DMS153 (cell line): ENCODE results near the gene SERTAD2.

Source experiments
- DNase-seq: peaks from one replicate; lab custom pipeline; 2025; lab: John Stamatoyannopoulos, UW

The SERTAD2 gene

DNA sequence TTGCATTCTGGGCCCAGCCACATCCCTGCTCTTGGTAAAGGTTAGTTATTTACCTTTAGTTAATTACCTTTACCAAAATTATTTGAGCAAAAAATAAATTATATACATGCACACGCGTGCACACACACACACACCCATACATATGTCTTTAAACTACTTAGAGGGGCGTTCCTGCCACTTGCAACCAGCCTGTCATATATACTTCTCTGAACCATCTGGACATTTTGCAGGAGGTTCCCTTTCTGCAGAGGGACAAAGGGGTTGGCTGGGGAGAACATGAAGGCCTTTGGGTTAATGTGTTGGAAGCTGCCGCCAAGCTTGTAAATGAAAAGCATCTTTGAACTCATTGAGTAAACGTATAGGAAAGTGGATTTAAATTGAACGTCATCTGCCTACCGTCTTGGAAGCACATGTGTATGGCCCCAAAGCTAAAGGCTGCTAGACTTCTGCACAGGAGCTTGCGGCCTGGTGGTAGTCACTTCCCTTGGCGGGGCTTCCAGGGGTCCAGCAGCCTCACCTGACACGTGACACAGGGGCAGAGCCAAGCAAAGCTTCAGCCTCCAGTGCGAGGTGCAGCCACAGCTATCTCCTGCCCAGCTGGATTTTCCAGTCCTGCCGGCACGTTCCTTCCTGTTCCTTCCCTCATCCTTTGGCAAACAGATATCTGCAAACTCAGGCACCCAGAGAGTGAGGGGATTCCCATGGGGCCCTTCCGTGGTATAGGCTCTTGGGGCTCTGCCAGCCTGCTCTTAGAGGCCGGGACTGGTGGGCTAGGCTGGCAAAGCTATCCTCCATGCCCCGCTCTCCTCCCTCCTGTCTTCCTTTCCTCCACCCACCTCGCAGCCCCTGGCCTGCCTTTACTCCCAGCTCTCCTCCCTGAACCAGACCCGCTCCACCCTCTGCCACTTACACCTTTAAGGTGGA, 46.1 kb downstream of the SERTAD2 start:
- peak; percentile 28 for DNase-seq

DNA sequence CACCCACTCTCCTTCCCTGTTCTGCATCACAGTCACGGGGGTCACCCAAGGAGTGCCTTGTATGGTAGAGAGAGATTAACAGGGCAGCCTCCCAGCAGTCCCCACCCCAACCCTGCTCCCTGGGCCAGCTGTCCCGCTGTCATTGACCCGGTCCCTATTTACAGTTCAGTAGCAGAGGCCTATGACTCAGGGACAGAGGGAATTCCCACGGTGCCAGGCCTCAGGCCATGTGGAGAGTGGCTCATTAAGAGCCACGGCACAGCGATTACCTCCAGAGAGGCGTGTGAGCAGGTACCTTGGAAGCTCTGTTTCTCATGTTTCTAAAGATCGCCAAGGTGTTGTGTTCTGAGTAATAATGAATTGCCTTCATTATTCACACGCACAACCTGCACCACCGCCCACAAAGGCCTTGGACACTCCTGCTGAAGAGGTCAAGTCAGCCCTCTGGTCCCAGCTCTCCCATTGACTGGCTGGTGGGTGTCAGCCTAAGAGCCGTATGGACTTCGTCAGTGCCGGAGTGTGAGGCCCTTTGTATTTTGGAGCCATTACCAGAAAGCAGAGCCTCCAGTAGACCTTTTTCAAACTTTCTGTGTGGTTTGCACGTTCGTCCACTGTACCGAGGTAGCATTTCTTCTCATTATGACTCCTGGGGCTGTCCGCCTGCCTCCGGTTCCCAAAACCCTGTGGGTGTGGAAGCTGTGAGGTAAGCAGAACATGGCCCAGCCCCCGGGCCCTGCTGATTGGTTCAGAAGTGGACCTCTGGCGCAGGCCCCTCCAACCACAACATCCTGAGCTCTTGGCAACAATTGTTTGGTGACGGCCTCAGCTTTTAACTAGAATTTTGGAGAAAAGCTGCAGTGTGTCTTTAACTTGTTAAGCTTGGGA, 47.0 kb downstream of the SERTAD2 start:
- peak; percentile 26 for DNase-seq

DNA sequence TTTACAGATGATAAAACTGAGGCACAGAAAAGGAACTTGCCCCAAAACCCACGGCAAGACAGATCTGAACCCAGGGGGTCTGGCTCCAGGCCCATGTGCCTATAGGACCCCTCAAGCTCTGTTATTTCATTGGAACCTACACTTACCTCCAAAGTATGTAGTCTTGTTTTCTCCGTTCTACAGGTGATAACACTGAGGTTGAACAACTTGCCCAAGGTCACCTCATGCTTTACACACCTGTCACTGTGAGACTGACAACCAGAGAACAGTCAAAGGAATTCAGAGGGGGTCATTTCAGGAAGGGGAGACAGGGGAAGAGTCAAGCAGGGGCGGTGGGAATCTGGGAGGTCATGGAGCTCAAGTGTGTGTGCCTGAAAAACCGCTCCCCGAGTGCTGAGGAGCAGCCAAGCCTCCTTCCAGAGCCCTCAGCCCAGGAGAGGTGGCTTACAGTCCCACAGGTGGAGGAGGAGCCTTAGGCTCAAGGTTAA, 47.7 kb downstream of the SERTAD2 start:
- no peak for DNase-seq

DNA sequence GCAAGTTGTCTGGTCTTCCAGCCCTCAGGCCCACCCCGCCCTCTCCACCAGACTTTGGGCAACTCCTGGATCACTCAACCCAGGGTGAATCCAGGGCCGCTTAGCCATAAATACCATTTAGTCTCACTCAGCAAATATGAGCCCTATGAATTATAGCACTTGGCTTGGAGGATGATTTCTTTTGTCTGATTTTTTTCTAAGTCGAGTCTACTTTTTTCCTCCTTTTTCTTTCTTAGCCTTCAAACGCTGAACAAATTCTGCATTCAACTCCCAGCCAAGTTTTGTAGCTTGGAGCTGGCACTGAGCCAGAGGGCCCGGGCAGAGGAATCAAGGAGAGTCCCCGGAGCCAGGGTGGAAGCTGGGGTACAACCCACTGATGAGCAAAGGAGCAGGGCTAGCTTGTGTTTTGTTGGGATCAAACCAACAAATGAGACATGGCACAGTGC, 48.7 kb downstream of the SERTAD2 start:
- DNase-seq, result no peak

DNA sequence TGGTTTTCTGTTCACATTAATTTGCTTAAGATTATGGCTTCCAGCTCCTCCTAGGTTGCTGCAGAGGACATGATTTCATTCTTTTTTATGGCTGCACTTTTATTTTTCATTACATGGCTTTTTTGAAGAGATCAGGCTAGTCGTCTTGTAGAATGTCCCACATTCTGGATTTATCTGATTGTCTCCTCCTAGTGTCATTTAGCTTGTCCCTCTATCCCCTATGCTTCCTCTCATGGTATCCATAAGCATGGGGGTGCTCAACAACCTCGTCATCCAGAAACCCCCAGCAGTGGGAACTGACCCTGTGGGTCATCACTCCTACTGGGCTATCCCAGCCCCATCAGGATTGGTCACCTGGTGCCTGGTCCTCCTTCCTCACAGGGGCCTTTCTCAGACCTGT, 49.6 kb downstream of the SERTAD2 start:
- no peak for DNase-seq

DNA sequence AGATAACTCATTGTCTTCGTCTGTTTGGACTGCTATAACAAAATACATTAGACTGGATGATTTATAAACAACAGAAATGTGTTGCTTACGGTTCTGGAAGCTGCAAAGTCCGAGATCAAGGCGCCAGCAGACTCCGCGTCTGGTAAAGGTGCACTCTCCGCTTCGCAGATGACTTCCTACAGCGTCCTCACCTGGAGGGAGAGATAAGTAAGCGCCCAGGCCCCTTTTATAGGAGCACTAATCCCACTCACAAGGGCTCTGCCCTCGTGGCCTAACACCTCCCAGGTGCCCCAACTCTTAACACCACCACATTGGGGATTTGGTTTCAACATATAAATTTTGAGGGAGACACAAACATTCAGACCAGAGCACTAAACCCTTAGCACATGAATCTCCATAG, 51.3 kb downstream of the SERTAD2 start:
- no peak for DNase-seq

DNA sequence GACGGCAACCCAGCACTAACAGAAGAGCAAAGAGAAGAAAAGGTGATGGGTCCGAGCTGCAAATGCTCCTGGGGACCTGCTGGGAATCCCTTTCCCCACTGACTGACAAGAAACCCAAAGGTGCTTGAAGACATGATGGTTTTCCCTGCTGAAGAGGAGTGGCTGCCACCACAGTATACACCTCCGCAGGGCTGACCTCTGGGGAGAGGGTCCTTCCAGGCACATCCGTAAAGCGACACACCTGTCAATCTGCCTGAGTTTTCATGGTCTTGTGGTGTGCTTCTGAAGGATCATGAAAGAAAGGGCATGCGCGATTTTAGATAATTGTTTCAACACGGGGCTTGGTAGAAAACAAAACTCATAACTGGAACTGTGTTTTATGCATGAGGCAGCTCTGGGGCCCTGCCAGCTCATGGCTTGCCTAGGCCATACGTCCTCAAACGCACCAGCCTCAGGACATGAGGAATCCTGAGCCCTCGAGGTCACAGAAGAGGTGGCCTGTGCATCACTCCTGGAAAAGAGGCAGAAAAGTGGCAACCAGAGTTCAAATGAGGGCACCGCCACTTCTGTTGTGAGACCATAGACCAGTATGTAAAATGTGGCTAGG, 51.8 kb downstream of the SERTAD2 start:
- DNase-seq, result no peak

DNA sequence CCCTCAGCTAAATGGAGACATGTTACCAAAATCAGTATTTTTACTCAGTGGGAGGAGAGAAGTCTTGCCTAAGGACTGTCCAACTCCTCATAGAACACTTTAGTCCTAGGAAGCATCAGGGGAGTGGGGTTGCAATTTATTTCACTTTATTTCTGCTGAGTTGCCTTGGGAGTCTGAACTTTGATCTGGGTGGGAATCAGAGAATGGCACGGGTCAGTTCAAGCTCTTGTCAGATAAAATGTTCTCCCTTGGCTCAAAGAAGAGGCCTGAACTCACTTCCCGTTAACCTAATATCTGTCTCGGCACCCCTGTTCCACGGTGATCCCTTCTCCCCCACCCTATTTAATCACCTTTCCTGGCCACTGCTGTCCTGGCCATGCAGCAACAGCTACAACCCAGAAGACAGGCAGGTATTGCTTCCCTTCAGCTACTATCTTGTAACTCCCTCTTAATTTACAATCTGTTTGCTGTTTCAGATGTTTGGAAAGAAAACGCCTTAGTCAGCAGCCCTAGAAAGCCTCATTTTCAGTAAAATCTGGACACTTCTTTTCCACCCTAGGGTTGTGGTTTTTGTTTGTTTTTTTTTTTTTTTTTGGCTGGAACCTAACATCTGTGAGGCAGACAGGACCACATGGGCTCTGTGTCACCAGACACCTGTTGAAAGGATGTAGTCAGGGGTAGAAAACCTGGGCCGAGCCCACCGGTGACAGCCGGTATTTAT, 52.5 kb downstream of the SERTAD2 start:
- DNase-seq, result no peak

DNA sequence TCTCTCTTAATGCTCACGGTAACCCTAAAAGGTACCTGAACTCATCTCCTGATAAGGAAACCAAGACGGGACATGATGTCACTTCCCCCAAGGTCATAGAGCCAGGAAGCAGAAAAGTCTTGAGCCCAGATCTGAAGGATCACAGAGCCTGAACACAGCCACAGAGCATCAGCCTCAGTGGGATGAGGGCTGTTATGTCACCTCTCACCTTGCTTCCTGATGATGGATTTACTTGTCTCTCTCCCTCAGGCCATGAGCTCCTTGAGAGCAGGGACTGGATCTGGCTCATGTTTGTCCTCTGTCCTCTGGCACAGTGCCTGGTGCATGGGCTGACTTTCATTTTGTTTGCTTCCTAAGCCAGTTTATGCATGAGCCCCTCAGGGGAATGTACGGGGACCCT, 54.2 kb downstream of the SERTAD2 start:
- no peak for DNase-seq

DNA sequence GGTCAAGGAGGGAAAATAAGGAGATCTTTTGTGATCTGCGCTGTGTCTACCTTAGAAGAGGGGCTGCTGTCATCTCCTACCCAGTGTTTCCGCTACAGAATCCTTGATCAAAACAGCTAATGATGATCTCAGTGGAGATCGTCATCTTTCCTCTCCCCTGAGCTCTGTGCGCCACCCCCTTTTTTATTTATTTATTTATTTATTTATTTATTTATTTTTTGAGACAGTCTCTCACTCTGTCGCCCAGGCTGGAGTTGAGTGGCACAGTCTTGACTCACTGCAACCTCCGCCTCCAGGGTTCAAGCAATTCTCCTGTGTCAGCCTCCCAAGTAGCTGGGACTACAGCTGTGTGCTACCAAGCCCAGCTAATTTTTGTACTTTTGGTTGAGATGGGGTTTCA, 55.5 kb downstream of the SERTAD2 start:
- no peak for DNase-seq

DNA sequence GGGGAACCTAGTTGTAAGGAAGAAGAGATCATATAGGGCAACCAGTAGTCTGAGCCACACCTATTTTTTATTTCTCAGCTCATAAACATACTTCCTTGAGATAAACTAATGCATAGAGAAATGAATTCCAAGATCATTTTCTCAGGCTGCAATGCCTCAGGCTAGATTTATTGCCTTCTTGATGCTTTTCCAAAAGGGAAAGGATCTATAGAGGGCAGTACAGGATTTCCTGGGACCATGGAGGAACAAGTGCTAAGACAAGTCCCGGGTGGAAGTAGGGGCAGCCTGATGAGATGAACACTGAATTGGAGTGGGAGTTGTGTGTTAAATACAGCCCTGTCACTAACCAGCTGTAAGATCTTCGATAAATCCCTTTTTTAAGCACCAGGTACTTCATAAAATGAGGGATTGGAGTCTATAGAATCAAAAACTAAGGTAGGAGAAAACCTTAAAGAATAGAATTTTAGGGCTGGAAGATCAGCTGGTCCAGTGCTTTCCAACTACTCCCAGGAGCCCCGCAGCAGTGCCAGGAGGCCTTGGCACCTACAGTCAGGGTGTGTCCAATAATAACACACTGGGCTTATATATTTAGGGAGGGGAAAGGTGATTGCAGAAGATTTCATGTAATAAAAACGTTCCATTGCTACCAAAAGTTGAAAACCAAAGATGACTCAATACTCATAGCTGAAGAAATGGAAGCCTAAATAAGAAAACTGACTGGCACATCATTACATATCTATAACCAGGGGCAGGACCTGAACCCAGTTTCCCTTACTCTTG, 58.1 kb downstream of the SERTAD2 start:
- peak; percentile 4 for DNase-seq

DNA sequence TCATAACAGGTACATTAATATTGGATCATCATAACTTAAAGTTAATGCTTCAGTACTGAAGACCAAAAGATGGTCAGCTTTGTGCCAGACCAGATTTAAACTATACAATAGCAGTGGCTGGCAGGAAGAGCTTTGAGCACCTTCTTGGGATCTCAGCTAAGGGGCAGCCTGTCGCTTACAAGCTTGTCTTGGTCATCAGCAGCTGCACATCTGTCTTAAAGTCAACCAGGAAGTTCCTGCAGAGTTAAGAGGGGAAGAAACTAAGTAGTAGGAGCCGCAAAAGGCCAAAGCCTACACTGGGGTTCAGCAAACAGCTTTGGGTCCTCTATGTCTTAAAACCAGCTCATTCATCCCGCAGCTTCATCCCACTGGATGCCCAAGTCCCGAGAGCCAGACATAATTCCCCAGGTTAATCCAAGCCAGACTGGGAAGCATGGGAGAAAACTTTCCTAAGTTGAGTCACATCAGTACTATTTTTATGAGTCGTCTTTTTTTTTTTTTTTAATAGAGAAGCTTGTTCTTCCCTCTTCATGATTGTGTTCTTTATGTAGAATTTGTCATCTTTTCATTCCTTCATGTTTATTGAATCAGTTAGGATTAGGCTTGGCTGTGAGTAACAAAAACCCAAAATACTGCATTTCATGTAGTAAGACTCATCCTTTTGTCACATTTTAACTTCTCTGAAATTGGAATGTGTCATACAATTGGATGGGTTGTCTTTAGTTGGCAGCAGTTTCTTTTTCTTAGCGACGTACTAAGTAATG, 59.3 kb downstream of the SERTAD2 start:
- DNase-seq, result no peak

DNA sequence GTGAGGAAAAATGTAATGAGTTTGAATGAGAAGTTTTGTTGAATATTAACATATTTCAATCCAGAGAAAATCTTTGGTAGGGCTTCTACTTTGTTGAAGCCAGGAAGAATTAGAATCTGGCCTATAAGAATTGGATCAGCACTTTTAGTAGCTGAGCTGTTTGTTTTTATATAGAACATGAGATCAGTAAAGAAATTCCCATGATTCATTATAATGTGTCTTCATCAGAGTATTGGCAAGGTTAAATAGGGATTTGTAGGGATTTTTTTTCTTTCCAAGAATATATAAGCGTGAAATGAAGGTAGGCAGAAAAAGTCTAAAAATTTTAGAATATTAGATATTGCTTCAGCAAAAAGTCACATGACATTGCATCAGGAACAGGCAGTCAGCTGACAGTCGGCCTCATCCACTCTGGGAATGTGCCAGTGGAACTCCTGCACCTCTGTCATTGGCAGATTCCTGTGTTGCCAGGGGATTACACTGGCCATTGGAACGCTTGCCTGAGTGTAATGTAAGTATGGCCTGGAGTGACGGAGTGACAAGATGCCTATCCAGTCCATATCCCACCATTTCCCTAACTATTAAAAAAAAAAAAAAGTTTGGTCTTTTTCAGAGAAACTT, 60.6 kb downstream of the SERTAD2 start:
- no peak for DNase-seq

DNA sequence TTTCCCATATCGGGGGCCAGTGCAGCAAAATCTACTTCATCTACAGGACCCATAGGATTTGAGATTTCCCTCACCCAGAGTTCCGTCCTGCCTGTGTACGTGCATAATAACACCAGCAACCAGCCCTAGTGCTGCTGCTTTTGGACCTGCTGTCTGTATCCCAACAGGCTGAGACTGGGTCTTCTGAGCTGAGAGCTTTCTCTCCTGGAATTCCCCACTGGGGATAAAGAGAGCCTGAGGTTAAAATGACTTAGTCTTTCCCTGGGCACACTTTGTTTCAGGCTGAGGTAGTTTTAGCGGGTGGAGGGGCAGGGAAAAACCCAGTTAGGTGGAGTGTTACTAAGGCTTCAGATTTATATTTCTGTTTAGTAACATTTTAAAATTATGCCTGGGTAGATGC, 62.5 kb downstream of the SERTAD2 start:
- DNase-seq, result no peak

DNA sequence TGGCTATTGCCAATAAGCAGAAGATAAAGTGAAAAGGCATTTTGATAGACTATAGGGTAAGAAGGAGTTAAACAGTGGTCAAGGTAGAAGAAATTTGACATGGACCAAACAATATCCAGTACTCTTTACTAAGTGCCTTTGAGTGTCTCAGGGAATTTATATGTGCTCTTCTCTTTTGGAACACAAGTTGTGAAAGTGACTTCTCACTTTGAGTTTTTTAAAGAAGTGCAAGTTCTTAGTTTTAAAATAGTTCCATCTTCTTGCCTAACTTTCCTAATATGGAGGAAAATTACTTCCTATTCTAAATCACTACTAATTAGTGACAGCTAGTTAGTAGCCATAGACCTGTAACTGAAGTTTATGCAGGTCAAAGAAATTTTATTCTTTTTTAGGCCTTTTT, 66.2 kb downstream of the SERTAD2 start:
- DNase-seq, result no peak

DNA sequence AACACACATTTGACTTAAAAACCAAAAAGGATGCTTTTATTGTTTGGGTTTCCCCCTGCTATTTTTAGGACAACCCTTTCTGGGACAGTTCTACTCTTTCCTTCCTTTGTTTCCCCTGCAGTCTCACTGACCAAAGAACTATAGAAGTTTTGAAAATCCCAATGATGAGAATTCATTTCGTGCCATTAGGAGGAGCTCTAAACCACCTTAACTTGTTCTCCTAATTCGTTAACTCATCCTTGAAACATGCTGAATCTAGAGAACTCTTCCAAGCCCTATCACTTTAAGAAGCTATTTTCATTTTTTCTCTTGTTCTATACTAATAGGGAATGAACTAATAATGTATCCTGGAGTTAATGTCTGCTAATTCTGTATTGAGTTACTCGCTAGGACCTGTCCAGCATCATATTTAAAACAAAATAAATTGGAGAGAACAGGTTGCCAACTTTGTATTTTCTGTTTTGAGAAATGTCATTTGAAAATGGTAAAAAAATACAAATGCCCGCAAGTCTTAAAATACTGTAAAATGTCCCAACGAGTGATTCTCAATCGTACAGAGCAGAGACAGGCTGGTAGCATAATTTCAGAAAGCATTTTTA, 66.7 kb downstream of the SERTAD2 start:
- DNase-seq, result peak; percentile 46

DNA sequence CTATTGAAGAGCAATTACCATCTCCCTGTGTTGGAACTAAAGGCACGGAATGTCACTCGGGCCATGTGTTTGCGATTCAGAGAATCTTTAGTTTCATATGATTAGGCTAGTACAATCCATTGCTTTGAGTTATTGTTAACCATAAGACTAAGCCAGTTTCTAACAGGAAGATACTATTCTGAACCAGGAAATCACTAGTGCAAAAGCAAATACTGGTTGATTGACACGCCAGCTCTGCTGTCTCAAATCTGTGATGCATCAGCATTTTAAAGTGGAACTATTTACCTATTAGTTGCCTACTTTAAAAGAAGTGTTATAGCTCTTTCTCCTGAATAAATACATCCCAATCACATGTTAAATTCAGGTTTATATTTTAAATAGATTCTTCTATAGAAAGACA, 67.7 kb downstream of the SERTAD2 start:
- DNase-seq, result no peak

DNA sequence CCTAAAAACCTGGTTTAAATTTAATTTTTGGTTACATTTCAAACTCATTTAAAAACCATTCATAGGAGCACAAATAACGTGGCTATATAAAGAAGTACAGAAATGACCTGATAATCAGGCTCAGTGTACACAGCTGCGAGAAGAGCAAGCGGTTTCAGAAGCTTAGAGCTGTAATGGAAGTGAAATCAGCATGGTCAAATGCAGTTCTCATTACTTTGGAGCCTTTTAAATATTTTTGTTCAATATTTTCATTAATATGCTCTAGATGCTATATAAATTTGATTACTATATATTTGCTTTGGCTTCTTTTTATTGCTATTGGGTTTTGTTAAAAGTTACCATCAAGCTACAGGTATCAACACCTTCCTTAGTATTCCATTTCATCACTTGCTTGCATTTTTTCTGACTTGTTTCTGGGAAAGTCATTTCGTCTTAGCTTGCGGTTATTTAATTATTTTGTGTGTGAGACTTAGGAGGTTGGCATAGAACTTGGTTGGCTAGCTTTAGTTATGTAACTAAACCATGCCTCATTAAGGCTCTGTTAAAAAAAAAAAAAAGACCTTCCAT, 70.9 kb downstream of the SERTAD2 start:
- DNase-seq, result no peak
